Suprapubic skin (tissue), 4 donors: ENCODE results near the gene LRRC37A. TPM values are rescaled to one million over a fixed set of nuclear protein-coding genes. Genes with fewer than 3 reads are reported as not detected.
"Not testable (repeated sequence)": the region's sequence is repeated elsewhere in the genome, so short reads cannot be mapped to it uniquely, and the experiment has no call there.

ENCODE experiments used
- DNase-seq, 2 donors: peaks; one replicate each; pipeline ENCODE4 v3.0.0-alpha.2; 2019; ENCODE audit warnings: low spot score in 2 of 2
- H3K27ac ChIP-seq: fragments of 200-600 bp; sonication (generic); one replicate; pipeline ENCODE4 v1.5.1; 2019
- H3K27me3 ChIP-seq: fragments of 200-600 bp; sonication (generic); one replicate; pipeline ENCODE4 v1.5.1; 2019
- H3K36me3 ChIP-seq: fragments of 200-600 bp; sonication (generic); one replicate; pipeline ENCODE4 v1.5.1; 2019
- H3K4me1 ChIP-seq: fragments of 200-600 bp; sonication (generic); one replicate; pipeline ENCODE4 v1.5.1; 2019
- H3K4me3 ChIP-seq: fragments of 200-600 bp; sonication (generic); one replicate; pipeline ENCODE4 v1.5.1; 2019; ENCODE audit warnings: mild to moderate bottlenecking
- H3K9me3 ChIP-seq: fragments of 200-600 bp; sonication (generic); one replicate; pipeline ENCODE4 v1.5.1; 2019
- WGBS: methylation state at CpG from one replicate; pipeline ENCODE4 v1.1.5; 2018; 5-methylcytosine and 5-hydroxymethylcytosine counted together
- total RNA-seq, 4 donors: library from RNA; depleted of rRNA; stranded (reverse); fragments of >200 nt; gene quantifications; one replicate each; pipeline ENCODE4 v1.1.0, GENCODE V29; 2016

The LRRC37A gene
- total RNA-seq, 4 donors from 2014 or later = 2.1 to 9.4 (median 5.3) TPM

GRCh38 chr17:46348345-46348744, 53.4 kb downstream of the LRRC37A start:
- not testable (repeated sequence) for H3K4me1 ChIP-seq, H3K9me3 ChIP-seq, DNase-seq, H3K4me3 ChIP-seq, H3K27me3 ChIP-seq, H3K36me3 ChIP-seq, H3K27ac ChIP-seq
- no CpG with 5 or more reads among the region's 2 CpGs for WGBS

- not testable (repeated sequence) for H3K9me3 ChIP-seq, DNase-seq, H3K36me3 ChIP-seq, H3K4me1 ChIP-seq, H3K4me3 ChIP-seq, H3K27ac ChIP-seq, H3K27me3 ChIP-seq
- WGBS = no CpG with 5 or more reads among the region's 1 CpG
These were observed 54.1 kb downstream of the LRRC37A start for GRCh38 chr17:46349060-46349459.

GRCh38 chr17:46353856-46354255, 58.9 kb downstream of the LRRC37A start:
- H3K27ac ChIP-seq, DNase-seq, H3K4me3 ChIP-seq, H3K4me1 ChIP-seq, H3K9me3 ChIP-seq, H3K36me3 ChIP-seq, H3K27me3 ChIP-seq: not testable (repeated sequence)
- no CpG with 5 or more reads among the region's 4 CpGs for WGBS

- H3K4me1 ChIP-seq, H3K36me3 ChIP-seq, DNase-seq, H3K9me3 ChIP-seq, H3K27me3 ChIP-seq, H3K4me3 ChIP-seq, H3K27ac ChIP-seq: not testable (repeated sequence)
- no CpG with 5 or more reads among the region's 42 CpGs for WGBS
These were observed 66.3 kb downstream of the LRRC37A start for GRCh38 chr17:46361145-46361735.

- peak; percentile 93 to 94 for DNase-seq
- not testable (repeated sequence) for H3K36me3 ChIP-seq, H3K9me3 ChIP-seq, H3K4me1 ChIP-seq, H3K27ac ChIP-seq, H3K27me3 ChIP-seq, H3K4me3 ChIP-seq
- no CpG with 5 or more reads among the region's 22 CpGs for WGBS
These were observed 66.8 kb downstream of the LRRC37A start, which contains the start of gene ARL17B for GRCh38 chr17:46361755-46362154. Gene ARL17B (minus strand): TSS chr17:46361766. CDS start chr17:46358397, 3,369 bp downstream.

GRCh38 chr17:46367520-46367919, 72.6 kb downstream of the LRRC37A start:
- not testable (repeated sequence) for DNase-seq, H3K4me1 ChIP-seq
- no CpG with 5 or more reads among the region's 3 CpGs for WGBS

GRCh38 chr17:46372236-46373229, 77.6 kb downstream of the LRRC37A start:
- not testable (repeated sequence) for DNase-seq, H3K27ac ChIP-seq, H3K4me3 ChIP-seq, H3K36me3 ChIP-seq, H3K4me1 ChIP-seq, H3K9me3 ChIP-seq, H3K27me3 ChIP-seq
- WGBS = no CpG with 5 or more reads among the region's 95 CpGs

More at GRCh38 chr17:46367520-46367919, 72.6 kb downstream of the LRRC37A start:
- H3K27ac ChIP-seq, H3K9me3 ChIP-seq, H3K36me3 ChIP-seq, H3K4me3 ChIP-seq, H3K27me3 ChIP-seq: not testable (repeated sequence)

- not testable (repeated sequence) for H3K36me3 ChIP-seq, H3K9me3 ChIP-seq, H3K27ac ChIP-seq, H3K4me1 ChIP-seq, DNase-seq, H3K4me3 ChIP-seq, H3K27me3 ChIP-seq
- no CpG with 5 or more reads among the region's 7 CpGs for whole genome bisulfite sequencing
These were observed 78.5 kb downstream of the LRRC37A start for GRCh38 chr17:46373418-46373817.

- WGBS = 100% methylated on average over 3 of the region's 4 CpGs
- not testable (repeated sequence) for H3K4me3 ChIP-seq, H3K27ac ChIP-seq, DNase-seq, H3K36me3 ChIP-seq, H3K9me3 ChIP-seq, H3K27me3 ChIP-seq, H3K4me1 ChIP-seq
These were observed 88.2 kb downstream of the LRRC37A start for GRCh38 chr17:46383118-46383517.

GRCh38 chr17:46385491-46385890, 90.6 kb downstream of the LRRC37A start:
- H3K27me3 ChIP-seq, H3K9me3 ChIP-seq, H3K27ac ChIP-seq, H3K36me3 ChIP-seq, DNase-seq, H3K4me1 ChIP-seq, H3K4me3 ChIP-seq: not testable (repeated sequence)

Other genes starting within 250 kb of the LRRC37A start
- 100 to 1,000 TPM in 1 of 4 donors, 10 to 100 TPM in 3; 68.2 to 187 (median 79.0) TPM for gene KANSL1, start 101.7 kb upstream of the LRRC37A start, total RNA-seq
- gene ARL17B, start 66.6 kb downstream of the LRRC37A start, total RNA-seq = 10 to 100 TPM in 3 of 4 donors, 1 to 10 TPM in 1; 9.0 to 42.9 (median 17.5) TPM
- gene LRRC37A2, start 217.3 kb downstream of the LRRC37A start, total RNA-seq = 10 to 100 TPM; 15.1 to 46.3 (median 26.7) TPM